ENCODE data around the gene CDK2AP2. TPM values are rescaled to one million over a fixed set of nuclear protein-coding genes. Genes with fewer than 3 reads are reported as not detected.

Gene CDK2AP2
- total and polyA plus RNA-seq, 10 of the 15 experiments (the other 5 are each of a cell fraction or from before 2014, with no cell fraction given): 8.0 to 177 (median 40.9) TPM

DNA sequence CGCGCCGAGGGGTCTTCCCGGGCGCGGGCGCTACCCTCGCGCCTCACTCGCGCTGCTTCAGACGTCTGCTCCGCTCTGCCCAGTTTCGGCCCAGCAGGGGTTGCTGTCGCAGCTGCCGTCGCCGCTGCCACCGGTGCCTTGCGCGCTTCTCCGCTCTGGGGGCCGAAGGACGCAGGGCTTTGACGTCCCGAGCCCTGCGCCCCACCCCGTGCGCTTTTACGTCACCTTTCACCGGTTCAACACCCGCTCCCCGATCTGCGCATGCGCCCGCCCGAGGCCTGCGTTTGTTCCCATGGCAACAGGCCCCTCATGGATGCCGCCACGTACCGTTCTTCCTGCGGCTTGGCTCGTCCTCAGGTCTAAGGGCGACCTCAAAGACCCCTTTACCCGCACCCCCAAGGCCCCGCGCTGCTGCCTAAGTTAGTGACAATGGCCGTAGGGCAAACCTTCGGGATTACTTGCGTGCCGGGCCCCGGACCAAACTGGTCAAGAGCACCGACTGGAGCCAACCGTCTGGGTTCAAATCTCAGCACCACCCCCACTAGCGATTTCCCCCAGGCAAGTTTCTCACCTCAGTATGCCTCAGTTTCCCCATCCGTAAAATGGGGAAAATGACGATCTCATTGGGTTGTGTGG, 642 bp upstream of the CDK2AP2 start (continued):
- TF ChIP-seq, protein P1, sequence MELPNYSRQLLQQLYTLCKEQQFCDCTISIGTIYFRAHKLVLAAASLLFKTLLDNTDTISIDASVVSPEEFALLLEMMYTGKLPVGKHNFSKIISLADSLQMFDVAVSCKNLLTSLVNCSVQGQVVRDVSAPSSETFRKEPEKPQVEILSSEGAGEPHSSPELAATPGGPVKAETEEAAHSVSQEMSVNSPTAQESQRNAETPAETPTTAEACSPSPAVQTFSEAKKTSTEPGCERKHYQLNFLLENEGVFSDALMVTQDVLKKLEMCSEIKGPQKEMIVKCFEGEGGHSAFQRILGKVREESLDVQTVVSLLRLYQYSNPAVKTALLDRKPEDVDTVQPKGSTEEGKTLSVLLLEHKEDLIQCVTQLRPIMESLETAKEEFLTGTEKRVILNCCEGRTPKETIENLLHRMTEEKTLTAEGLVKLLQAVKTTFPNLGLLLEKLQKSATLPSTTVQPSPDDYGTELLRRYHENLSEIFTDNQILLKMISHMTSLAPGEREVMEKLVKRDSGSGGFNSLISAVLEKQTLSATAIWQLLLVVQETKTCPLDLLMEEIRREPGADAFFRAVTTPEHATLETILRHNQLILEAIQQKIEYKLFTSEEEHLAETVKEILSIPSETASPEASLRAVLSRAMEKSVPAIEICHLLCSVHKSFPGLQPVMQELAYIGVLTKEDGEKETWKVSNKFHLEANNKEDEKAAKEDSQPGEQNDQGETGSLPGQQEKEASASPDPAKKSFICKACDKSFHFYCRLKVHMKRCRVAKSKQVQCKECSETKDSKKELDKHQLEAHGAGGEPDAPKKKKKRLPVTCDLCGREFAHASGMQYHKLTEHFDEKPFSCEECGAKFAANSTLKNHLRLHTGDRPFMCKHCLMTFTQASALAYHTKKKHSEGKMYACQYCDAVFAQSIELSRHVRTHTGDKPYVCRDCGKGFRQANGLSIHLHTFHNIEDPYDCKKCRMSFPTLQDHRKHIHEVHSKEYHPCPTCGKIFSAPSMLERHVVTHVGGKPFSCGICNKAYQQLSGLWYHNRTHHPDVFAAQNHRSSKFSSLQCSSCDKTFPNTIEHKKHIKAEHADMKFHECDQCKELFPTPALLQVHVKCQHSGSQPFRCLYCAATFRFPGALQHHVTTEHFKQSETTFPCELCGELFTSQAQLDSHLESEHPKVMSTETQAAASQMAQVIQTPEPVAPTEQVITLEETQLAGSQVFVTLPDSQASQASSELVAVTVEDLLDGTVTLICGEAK (IDR thresholded peaks at IDR 0.05; ENCODE audit: borderline replicate concordance): peak; percentile 45; the same call in 1 of the 2 replicates
- no peak for TF ChIP-seq ZBED1 (IDR thresholded peaks at IDR 0.05; ENCODE audit: borderline replicate concordance)
- TF ChIP-seq MXI1 (IDR thresholded peaks at IDR 0.05; ENCODE audit: low read depth, low read length): peak; percentile 97
- TF ChIP-seq, protein P2, sequence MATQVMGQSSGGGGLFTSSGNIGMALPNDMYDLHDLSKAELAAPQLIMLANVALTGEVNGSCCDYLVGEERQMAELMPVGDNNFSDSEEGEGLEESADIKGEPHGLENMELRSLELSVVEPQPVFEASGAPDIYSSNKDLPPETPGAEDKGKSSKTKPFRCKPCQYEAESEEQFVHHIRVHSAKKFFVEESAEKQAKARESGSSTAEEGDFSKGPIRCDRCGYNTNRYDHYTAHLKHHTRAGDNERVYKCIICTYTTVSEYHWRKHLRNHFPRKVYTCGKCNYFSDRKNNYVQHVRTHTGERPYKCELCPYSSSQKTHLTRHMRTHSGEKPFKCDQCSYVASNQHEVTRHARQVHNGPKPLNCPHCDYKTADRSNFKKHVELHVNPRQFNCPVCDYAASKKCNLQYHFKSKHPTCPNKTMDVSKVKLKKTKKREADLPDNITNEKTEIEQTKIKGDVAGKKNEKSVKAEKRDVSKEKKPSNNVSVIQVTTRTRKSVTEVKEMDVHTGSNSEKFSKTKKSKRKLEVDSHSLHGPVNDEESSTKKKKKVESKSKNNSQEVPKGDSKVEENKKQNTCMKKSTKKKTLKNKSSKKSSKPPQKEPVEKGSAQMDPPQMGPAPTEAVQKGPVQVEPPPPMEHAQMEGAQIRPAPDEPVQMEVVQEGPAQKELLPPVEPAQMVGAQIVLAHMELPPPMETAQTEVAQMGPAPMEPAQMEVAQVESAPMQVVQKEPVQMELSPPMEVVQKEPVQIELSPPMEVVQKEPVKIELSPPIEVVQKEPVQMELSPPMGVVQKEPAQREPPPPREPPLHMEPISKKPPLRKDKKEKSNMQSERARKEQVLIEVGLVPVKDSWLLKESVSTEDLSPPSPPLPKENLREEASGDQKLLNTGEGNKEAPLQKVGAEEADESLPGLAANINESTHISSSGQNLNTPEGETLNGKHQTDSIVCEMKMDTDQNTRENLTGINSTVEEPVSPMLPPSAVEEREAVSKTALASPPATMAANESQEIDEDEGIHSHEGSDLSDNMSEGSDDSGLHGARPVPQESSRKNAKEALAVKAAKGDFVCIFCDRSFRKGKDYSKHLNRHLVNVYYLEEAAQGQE (IDR thresholded peaks at IDR 0.05; ENCODE audit: low read depth, low read length): no peak
- no peak for TF ChIP-seq STAT3 (IDR thresholded peaks at IDR 0.05; ENCODE audit: low read depth, low read length)
- no peak for TF ChIP-seq NFYB (IDR thresholded peaks at IDR 0.05; ENCODE audit: insufficient read depth, low read depth, low read length)
- peak; percentile 44 for TF ChIP-seq NR2C1 (IDR thresholded peaks at IDR 0.05)
- TF ChIP-seq, protein P3, sequence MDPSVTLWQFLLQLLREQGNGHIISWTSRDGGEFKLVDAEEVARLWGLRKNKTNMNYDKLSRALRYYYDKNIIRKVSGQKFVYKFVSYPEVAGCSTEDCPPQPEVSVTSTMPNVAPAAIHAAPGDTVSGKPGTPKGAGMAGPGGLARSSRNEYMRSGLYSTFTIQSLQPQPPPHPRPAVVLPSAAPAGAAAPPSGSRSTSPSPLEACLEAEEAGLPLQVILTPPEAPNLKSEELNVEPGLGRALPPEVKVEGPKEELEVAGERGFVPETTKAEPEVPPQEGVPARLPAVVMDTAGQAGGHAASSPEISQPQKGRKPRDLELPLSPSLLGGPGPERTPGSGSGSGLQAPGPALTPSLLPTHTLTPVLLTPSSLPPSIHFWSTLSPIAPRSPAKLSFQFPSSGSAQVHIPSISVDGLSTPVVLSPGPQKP (IDR thresholded peaks at IDR 0.05; ENCODE audit: low read depth, low read length): no peak

Data from GM12878 (cell line).